NK-92 treated with Interleukin-12 subunit alpha and Interleukin-12 subunit beta, amount 100 ng/mL, for 24 hours (cell line): ENCODE measurements around the gene PCYT2.

Experiments used
- DNase-seq: peaks from one replicate; lab custom pipeline; 2025; lab: John Stamatoyannopoulos, UW

Gene PCYT2

DNA sequence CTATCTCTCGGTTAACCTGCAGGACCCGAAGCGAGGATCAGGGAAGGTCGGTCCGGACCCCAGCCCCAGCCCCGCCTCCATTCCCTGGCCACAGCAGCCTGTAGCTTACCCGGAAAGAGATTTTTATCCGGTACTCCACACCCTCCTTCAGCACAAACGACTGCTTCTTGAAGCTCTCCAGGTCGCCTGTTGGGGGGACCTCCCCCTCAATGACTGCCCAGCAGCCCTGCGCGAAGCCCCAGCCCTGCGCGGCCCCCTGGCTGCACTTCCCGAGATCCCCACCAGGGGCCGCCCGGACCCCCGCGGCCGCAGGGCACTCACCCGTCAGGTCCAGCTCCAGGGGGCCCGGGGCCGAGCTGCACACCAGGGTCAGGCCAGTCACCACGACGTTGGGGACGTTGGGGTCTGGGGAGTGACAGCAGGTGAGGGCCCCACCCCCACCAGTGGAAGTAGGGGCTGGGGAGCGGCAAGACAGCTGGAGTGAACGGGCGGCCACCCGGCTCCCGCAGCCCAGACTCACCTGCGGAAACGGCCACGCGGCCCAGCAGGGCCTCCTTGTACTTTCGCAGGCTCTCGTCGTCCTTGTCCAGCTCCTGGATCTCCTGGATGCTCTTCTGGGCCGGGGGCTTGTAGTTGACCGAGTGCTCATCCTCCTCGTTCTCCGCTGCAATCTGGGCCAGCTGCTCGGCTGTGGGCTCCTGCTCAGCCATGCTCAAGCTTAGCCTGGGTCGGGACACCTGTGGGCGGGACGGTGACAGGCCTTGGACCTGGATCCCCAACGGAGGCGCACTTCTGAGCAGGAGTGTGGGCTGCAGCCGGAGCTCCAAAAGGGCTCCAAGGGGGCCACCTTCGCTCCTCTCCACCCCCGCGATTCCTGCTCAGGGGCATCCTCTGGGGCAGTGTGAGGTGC, 41.7 kb downstream of the PCYT2 start:
- DNase-seq = no peak

DNA sequence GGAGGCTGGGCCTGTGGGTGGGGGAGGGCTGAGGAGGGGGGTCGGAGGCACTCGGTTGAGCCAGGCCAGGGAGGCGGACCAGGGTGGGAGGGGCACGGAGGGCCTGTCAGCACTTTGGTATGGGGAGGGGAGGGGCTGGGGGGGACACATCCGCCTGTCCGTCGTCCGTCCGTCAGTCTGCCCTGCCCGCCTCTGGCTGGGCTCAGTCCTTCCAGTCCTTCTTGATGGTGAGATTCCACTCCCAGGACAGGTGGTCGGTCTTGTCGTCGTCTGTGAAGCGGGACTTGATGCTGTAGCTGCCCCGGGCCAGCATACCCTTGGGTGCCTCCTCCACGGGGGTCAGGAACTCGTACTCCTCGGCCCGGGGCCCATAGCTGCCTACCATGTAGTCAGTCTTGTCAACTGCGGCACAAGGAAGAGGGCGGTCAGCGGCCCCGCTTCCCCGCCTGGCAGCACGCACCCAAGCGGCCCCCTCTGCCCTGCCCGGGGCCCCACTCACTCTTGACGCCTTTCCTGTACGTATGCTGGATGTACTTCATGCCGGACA, 42.5 kb downstream of the PCYT2 start:
- no peak for DNase-seq

DNA sequence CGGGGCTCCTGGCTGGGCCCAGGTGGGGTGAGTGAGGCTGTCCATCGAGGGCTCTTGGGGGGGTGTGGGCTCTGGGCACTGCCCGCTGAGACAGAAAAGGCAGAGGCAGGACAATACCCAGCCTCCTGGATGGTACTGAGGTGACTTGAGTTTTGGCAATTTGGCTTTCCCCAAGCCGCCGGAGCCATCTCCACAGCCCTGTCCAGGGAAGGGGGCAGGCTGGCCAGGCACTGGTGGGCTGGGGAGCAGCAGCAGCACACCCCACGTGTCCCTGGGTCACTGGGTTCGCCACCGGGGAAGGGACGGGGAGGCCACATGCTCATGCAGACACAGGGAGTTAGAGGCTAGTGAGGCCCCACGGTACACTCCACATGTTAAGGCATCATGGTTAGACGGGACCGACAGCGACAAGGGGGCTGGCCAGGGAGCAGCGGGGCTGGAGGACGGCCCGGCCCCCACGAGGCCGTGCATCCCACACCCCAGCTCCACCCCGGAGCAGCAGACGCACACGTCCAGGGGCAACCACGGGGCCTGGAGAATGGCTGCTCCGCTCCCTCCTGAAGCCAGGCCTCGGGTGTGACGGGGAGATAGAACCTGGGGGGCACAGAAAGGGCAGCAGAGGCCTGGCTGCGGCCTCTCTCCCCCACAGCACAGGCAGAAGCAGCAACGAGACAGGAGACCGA, 43.1 kb downstream of the PCYT2 start:
- no peak for DNase-seq

DNA sequence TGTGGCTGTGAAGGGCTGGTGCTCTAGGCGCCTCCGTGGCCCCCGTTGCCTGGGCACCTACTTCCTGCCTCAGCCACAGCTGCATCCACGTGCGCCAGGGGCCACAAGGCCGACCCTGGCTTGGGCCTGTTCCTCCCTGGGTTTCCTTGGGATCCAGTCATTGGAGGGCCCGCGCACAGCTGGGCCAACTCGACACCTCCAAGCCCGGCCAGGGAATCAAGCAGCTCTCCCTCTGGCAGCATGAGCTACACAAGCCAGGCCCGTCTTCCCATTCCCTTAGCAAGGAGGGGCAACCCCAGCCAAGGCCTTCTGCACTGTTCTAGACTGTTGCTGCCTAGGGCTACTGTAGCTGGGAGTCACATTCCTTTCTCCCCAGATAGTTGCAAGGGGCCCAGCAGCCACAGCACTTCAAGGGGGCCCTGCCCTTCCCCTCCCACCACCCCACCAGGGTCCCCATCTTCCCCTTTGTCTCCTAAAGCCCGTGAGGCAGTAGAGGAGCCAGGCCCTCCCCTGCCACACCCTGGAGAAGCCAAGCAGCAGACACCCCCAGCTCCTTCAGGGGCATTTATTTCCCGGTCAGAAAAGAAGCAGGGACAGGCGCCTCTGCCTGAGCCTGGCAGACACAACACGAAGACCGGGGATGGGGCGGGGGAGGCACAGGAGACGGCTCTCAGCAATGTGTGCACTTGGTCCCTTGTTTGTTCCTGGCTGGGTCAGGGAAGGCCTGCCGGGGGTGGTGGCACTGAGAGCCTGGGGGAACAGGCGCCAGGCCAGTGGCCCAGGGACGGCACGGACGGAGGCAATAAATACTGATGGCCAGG, 43.8 kb downstream of the PCYT2 start:
- DNase-seq = no peak

DNA sequence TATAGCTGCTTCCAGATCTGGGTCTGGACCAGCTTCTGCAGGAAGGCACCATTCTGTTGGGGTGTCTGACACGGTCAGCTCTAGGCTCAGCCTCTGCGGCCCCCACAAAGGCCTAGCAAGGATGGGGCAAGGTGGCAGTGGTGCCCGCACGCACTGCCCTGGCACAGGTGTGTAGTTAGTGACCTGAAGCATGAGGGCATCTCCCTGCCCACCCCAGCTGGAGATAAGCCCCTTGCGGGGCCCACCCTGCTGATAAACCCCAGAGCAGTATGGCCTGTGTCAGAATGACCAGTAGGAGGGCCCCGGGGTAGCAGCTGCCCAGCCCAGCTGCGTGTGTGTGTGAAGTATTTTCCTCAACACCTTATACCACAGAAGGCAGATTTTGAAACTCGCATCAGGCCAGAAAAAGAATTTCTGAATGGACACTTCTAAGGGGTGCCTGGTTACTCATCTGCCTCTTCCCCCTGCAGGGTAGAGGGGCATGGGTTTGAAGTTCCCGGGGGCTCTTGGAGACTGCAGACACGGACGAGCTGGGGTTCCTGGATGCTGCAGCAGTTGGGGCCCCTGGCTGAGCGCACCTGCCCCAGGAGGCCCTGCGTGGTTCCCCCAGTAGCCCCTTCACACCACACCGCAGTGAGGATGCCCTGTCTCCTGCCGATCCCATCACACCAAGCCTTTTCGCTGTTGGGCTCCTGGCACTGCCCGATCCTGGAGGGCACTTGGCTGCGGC, 44.6 kb downstream of the PCYT2 start:
- DNase-seq = no peak

DNA sequence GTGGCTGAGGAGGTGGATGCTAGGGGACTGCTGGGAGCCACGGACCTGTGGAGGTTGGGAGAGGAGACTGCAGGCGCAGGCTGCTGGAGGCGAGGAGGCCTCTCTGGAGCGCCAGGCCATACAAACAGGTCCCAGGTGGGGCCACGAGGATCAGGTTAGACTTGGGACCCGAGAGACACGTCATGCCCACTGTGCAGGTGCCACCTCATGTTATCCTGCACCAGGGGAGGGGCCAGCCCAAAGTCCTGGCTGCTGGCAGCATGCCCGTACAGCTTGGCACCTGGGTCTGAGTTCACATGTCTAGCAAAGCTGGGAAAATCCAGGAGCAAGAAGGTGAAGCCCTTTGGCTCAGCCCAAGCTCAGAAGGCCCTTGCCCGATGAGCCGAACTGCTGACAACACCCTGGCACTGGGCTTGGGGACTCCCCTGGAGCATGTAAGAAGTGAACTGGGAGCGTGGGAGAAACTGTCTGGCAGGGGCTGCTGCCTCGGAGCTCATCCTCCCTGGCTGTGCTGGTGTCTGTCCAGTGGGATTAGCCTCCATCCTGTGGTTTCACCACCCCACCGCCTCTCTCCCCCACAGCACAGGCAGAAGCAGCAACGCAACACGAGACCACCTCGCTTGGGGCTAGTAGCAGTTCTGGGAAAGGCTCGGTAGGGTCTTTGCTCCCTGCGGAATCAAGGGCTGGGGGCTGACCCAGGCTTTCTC, 45.3 kb downstream of the PCYT2 start:
- no peak for DNase-seq

DNA sequence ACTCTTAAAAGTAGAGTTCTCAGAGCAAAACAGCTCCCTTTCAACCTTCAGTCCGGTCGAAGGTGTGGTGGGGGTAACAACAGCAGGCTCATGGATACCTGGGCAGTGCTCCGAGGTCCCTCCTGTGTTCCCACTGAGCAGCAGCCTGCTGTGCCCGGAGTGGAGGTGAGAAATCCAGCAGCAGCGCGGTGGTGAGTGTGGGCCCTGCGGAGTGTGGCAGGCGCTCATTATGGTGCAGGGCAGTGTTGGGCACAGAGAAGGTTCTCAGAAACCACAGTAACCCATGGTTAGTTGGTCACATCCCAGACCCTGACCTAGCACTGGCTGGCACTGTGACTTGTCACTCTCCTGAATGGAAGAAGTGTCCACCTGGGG, 45.9 kb downstream of the PCYT2 start:
- no peak for DNase-seq

DNA sequence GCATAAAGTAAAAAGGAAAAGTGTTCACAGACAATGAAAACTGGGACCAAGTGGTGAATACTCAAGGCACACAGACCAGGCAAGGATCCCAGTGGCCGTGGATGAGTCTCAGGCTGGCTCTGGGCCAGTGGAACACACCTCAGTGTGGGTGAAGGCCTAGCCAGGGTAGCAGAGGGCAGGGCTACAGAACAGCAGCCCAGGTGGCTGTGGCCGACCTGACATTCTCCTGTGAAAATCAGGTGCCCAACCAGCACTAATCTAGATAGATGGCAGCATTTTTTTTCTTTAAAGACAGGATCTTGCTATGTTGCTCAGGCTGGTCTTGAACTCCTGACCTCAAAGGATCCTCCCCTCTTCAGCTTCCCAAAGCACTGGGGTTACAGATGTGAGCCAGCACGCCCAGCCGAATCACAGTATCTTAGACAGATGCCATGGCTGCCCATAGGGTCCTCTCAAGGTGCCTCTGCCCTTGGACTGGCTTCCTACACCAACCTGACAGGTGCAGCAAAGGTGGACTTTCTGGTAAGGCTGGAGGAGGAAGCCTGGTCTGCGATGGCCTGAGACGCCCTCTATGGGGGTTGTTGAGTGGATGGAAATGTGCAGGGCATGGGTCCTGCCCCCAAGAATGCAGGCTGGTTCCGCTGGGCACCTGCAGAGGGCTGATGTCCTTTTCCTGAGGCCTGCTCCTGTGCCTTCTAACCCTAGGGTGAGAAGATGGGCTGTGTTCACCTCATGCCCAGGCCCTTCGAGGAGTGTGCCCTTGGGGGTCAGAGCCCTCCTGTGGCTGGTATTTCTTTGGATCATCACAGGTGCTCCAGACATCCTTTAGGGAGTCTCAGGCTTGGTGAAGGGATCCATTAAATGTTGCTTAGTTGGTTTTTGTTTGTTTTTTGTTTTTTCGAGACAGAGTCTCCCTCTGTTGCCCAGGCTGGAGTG, 47.1 kb downstream of the PCYT2 start:
- no peak for DNase-seq

DNA sequence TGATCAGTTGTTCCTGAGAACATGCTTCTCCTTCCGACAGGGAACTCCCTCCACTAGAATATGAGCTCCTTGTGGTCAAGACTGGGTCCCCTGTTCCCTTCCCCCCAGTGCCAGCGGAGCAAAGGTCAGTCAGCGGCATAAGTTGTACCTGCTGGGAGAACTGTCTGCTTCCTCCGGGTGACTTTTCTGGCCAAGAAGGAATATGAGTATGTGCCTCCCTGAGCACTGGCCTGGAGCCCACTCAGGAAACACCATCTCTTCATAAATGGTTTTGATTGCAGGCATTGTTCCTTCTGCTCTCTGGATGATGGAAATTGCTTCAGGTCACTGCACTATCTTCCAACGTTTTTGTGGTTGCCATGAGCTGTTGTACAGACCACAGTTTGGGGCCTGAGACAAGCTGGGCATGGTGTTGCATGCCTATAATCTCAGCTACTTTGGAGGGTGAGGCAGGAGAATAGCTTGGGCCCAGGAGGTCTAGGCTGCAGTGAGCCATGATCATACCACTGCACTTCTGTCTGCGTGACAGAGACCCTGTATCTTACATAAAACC, 48.0 kb downstream of the PCYT2 start:
- DNase-seq = no peak

DNA sequence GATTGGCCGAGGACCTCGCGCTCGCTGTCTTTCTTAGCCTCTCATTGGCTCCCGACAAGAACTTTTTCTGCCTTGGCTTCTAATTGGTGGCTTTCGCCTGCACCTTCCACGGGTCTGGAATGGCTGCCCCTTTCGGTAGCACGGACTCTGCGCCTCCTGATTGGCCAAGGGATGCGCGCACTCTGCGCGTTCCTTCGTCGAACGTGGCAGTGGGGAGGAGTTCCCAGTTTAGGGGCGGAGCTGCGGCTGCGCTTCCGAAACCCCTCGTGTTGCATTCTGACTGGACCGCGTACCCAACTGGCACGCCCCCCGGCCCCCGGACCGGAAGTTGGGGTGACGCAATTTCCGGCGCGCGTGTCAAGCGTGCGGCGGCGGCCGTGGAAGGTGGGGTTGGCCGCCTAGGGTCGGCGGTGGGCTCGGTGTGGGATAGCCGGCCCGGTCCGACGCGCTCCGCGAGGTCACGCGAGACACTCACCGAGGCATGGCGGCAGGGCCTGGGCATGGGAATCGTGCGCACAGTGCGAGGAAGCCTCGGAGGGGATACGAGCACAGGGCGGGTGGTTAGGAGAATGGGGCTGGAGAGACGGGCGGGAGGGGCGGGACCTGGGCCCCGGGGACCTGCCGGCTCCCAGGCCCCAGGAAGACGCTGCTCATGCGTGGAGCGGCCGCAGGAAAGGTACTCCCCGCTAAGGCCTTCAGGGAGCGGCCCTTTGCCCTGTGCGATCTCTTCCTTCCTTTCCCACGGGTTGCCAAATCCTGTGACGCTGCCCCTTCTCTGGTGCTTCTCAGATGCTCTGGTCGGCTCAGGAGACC, 50.2 kb downstream of the PCYT2 start:
- peak; percentile 100 for DNase-seq

DNA sequence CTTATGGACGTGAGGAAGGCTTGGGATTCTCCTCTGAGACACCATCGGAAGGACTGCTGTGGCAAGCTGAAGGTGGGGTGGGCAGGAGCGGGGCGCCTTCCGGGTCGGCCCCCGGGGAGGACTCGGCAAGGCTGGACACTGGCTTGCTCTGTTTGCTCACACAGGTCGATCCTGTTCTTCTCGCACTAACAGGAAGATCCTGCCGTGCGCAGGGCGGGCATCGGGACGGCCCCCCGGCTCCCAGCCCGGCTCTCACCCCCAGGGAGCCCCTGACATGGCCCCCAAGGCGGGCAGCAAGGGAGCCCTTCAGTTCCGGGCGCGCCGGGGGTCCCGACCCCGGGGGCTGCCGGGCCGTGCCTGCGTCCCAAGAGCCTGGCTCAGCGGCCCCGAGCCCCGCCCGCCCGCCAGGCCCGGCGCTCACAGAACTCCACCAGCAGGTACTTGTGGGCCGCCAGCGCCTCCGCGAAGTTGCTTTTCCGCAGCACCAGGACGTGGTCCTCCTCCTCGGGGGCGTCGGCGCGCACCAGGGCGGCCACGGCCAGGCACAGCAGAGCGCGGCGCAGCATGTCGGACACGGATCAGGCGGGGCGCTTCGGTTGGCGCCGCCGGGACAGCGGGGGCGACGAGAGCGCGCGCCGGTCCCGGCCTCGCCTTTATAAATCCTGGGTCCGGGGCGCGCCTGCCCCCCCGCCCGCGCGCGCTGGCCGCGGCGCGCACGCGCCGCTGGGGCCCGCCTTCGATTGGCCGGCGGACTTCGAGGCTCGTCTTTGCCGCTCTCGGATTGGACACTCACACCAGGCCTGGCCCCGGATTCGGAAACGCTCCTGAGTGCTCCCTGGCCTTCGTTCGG, 51.1 kb downstream of the PCYT2 start, which contains the start of gene P4HB:
Gene P4HB, minus strand, starts transcription at position 630 of the 850 bp plus-strand sequence. Its CDS starts 64 bp downstream, at position 566.
- DNase-seq = no peak

DNA sequence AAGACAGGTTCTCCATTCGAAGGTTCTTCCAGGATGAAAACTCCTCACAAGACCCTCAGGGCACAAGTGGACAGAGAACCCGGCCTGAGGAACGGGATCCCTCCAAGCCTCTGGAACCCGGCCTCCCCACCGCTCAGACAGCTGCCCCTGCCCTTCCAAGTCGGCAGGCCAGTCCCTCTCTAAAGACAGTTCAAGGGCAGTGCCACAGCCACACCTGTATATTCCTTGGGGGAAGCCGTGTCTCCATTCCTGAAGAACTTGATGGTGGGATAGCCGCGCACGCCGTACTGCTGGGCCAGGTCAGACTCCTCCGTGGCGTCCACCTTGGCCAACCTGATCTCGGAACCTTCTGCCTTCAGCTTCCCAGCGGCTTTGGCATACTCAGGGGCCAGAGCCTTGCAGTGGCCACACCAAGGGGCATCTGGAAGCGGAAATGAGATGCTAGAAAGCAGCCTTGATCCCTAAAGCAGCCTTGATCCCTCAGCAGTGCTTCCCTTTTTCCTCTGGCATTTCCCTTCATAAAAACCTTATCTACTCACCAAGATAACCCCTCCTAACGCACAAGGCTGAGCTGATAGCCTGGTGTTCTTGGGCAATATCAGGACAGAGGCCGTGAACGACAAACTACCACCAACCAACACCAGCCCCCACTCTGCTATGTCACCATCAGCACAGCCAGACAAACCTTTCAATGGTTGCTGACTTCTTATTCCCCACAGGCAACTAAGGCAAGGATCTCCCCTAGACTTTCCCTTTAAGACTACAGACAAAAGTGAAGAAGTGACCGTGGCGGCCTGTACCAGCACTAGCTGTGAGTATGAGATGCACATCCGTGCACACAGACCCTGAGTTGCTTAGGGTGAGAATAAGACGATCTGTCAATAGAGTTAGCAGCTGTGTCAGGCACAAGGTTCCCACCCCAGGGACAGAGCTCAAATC, 52.0 kb downstream of the PCYT2 start:
- no peak for DNase-seq

DNA sequence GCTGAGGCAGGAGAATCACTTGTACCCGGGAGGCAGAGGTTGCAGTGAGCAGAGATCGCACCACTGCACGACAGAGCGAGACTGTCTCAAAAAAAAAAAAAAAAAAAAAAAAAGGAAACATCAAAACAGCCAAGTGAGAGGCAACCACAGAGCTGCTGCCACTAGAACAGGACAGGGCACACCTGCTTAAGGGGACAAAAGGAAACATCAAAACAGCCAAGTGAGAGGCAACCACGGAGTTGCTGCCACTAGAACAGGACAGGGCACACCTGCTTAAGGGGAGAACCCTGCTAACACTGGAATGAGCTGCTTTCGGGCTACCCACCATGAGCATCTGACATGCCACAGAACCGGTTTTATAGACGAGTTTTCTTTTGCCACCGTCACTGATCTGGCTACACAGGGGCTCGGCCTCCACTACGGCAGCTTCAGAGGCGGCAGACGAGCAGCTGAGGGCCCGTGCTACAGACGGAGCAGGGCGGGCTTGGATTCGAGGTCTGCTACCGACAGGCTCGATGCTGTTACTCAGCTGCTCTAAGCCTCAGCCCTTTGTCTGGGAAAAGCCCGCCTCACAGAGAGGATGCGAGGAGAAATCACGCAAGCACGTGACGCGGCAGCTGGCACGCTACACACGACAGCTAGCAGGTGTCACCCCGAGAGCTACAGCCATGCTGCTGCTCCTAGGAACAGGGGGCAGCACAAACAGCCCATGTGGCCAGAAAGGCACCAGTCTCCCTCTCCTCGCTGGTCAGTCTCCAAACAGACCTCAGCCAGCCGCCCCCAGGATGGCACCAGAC, 52.8 kb downstream of the PCYT2 start:
- DNase-seq = no peak

DNA sequence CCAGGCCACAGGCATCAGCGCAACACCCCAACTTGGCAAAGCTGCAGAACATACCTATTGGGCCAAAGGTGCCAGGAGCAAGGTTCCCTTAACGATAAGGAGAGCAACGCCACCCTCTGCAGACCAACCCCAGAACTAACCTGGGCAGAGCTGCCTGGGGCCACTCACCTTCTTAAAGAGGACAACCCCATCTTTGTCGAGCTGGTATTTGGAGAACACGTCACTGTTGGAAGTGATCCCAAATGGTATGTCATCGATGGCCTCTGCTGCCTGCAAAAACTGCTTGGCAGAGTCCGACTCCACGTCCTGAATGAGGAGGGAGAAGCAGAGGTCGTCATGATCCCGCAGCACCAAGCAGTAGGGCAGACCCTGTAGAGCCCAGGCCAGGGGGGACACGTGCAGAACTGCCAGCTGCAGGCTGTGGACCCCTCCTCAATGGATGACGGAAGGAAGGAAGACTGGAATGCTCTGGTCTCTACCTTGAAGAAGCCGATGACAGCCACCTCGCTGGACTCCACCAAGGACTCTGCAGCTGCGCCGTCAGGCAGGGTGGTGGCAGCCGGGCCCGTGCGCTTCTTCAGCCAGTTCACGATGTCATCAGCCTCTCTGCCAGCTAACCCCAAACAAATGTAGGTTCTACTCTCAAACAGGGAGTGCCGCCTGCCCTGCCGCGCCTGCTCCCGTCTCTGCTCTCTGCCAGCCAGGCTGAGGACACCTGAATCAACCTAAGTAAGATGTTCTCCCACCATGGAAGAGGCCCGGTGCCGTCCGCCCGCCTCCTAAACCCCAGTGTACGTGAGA, 56.0 kb downstream of the PCYT2 start:
- no peak for DNase-seq

DNA sequence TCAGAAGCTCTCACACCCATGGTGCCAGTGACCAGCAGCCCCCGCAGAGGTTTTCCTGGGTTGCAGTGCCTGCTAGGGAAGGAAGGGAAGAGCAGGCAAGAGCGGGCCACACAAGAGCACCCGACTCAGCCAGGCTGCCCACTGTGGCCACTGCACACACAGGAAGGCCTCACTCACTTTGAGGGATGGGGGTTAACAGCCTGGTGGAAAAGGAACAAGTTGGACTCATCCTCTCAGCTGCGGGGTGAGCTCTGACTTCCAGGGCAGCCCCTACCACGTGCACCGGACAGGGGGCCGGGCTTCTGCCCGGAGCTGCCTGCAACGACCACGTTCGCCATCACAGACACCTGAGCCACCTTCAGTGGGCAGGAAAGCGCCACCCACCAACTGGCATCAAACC, 59.0 kb downstream of the PCYT2 start:
- DNase-seq = no peak
